NCI-H1417 treated with DMSO at 0.1 percent for 48 hours (cell line): ENCODE measurements around the gene SPATA17.
"Not testable (repeated sequence)": the region's sequence is repeated elsewhere in the genome, so short reads cannot be mapped to it uniquely, and the experiment has no call there.

ENCODE experiments used
- DNase-seq: peaks from one replicate; lab custom pipeline; 2025; lab: John Stamatoyannopoulos, UW

SPATA17 gene

GRCh38 chr1:217674028-217674729 lies 43.0 kb downstream of the SPATA17 start:
- no peak for DNase-seq

GRCh38 chr1:217681806-217682205 lies 50.7 kb downstream of the SPATA17 start:
- no peak for DNase-seq

- DNase-seq, result no peak
These were observed 56.4 kb downstream of the SPATA17 start for GRCh38 chr1:217687511-217687910.

DNA sequence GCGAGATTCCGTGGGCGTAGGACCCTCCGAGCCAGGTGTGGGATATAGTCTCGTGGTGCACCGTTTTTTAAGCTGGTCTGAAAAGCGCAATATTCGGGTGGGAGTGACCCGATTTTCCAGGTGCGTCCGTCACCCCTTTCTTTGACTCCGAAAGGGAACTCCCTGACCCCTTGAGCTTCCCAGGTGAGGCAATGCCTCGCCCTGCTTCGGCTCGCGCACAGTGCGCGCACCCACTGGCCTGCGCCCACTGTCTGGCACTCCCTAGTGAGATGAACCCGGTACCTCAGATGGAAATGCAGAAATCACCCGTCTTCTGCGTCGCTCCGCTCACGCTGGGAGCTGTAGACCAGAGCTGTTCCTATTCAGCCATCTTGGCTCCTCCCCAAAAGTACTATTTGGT lies 65.0 kb downstream of the SPATA17 start:
- DNase-seq, result not testable (repeated sequence)

DNA sequence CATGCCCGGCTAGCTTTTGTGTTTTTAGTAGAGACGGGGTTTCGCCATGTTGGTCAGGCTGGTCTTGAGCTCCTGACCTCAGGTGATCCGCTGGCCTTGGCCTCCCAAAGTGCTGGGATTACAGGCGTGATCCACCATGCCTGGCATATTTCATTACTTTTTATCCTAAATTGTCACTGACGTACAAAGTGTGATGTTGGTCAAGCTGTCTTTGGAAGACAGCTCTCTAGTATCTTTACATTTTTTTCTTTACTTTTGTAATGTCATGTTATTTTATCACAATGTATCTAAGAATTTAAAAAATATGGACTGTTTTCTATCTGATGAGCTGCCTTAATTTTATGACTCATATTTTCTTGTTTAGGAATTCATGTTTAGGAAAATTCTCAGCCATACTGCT lies 72.2 kb downstream of the SPATA17 start:
- no peak for DNase-seq

- no peak for DNase-seq
These were observed 81.9 kb downstream of the SPATA17 start for GRCh38 chr1:217712925-217713597.

- no peak for DNase-seq
These were observed 84.5 kb downstream of the SPATA17 start for GRCh38 chr1:217715681-217716080.

- no peak for DNase-seq
These were observed 86.8 kb downstream of the SPATA17 start for GRCh38 chr1:217717959-217718358.

DNA sequence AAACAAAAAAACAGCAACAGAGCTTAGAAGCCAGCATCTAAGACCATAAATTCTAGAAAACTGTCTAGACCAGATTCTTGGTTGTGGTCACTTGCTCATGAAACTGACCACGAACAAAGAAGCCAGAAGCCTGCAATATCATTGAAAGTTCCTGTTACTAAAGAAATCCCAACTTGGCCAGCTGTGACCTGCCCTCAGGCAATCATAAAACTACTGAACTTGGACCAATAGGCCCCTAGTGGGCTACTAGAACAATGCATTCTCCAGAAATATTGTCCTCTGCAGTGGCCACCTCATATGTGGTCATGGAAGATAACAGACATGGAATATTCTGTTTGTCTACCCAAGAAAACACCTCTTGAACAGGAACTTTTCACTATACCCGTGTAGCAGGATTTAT lies 87.7 kb downstream of the SPATA17 start:
- no peak for DNase-seq

GRCh38 chr1:217721692-217722091 lies 90.5 kb downstream of the SPATA17 start:
- no peak for DNase-seq

- DNase-seq, result no peak
These were observed 103.8 kb downstream of the SPATA17 start for GRCh38 chr1:217734973-217735372.

- peak; percentile 49 for DNase-seq
These were observed 116.1 kb downstream of the SPATA17 start for GRCh38 chr1:217747156-217747769.

- DNase-seq, result no peak
These were observed 138.6 kb downstream of the SPATA17 start for GRCh38 chr1:217769768-217770167.

DNA sequence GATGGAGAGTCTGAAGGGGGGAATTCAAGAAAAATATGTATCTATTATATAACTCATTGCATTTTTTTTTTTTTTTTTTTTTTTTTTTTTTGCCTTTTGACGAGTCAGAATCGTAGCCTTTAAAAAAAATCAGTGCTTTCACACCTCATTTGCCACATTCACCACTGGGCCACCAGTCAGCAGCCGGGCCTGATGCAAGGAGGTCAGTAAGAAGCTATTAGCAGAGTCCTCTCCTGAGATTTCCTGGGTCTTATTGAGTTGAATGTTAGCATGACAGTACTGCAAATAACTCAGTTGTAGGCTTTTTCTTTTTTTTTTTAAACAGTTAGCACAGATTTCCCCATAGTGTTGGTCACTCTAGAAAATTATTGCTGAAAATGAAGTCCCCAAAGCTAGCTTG lies 139.8 kb downstream of the SPATA17 start:
- DNase-seq, result no peak

DNA sequence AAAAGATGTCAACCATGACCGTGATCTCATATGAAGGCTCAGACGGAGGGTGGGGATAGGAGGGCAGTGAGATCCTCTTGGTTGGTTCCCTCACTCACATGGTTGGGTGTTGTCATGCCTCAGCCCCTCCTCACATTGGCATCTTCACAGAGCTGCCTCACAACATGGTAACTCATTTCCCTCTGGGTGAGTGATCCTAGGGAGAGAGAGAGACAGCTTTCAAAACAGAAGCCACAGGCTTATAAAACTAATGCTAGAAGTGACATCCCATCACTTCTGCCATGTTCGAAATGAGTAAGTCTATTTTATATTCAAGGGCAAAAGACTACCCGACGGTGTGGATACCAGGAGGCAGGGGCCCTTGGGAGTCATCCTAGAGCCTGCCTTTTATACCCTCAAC lies 145.5 kb downstream of the SPATA17 start:
- no peak for DNase-seq

DNA sequence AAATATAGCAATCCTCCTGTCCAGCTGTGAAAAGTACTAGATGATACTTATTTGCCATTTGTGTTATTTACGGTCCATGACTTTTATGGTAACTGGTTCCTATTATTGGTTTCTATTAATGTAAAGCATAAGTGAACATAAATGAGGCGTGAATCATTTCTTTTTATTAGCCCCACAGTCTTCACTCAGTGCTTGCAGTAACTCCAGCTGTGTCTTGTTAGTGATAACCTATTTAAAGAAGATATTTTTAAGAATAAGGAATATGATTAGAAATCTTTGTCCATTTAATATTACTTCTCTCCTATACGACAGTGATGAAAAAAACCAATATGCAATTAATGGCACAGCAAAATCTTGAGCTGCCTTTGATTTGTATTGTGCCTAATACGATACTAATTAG lies 149.9 kb downstream of the SPATA17 start:
- peak; percentile 76 for DNase-seq

DNA sequence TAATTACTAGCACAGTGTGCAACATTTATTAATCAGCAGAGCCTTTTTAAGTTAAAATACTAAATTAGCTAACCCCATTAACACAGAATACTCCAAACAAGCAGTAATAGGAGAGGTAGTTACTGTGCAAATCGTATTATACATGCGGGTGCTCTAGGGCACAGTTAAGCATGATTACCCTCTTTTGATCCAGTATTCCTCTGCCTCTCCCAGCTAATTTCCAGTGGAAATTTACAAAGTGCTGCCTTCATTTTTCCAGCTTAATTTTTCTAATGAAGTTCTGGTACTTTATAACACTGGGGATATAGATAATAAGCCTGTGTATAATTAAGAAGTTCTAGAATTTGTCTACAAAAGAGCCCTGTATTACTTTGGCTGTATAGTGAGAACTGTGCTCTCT lies 159.9 kb downstream of the SPATA17 start:
- no peak for DNase-seq

- DNase-seq, result no peak
These were observed 174.6 kb downstream of the SPATA17 start for GRCh38 chr1:217805792-217806191.

DNA sequence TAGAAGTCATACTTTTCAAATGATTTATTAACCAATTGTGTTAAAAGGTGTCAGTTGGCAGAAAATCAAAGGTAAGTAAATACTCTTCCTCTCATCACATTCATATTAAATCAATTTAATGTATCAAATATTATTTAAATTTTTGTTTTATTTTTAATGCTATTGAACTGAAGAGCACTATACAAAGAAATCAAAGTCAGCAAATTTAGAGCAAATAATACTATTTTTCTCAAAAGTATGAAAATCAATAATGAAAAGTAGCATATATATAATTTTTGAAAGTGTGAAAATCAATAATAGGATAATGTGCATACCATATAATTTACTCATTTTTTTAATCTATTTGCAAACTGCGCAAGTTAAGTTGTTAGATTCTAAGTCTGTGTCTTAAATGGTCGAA lies 181.0 kb downstream of the SPATA17 start:
- DNase-seq, result no peak

GRCh38 chr1:217813031-217813430 lies 181.9 kb downstream of the SPATA17 start:
- no peak for DNase-seq

DNA sequence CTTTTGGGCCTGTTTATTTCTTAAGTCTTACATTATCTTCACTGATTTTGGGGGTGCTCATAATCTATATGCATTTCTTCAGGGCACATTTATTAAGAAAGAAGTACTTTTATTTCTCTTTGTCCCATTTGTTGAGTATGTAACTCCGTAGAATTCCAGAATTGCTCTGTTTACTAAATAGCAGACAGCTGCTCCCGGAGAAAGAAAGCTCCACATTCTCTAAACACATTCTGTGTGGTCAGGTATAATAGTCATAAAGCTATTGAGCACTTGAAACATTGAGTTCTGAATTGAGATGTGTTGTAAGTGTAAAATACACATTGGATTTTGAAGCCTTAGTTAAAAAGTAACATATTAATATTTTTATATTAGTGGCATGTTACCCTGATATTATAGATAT lies 206.5 kb downstream of the SPATA17 start:
- DNase-seq, result no peak

- DNase-seq, result no peak
These were observed 208.0 kb downstream of the SPATA17 start for GRCh38 chr1:217839161-217839560.

- DNase-seq, result no peak
These were observed 215.6 kb downstream of the SPATA17 start for GRCh38 chr1:217846733-217847132.
